ENCODE results near the gene ANKRD55.

ANKRD55 gene

GRCh38 chr5:56078278-56079156 lies 154.6 kb downstream of the ANKRD55 start:
- Mint-ChIP-seq H3K9me3 (peaks cover 10% of the 10 kb centered on the region), H3K36me3 (ENCODE audit: low read depth) (peaks cover 3% of the 10 kb centered on the region), H3K4me1 (peaks cover 35% of the 10 kb centered on the region), H3K4me3 (no peak overlapping the region), H3K27ac (peak overlapping the region; percentile 59), H3K27me3 (ENCODE audit: low read depth, poor library complexity) (peaks cover 6% of the 10 kb centered on the region)
- no peak for TF ChIP-seq CTCF (IDR thresholded peaks at IDR 0.05)
- DNase-seq: no peak

GRCh38 chr5:56077796-56078233 lies 155.3 kb downstream of the ANKRD55 start:
- Mint-ChIP-seq H3K27ac (peak overlapping the region; percentile 59), H3K4me1 (peaks cover 35% of the 10 kb centered on the region), H3K36me3 (ENCODE audit: low read depth) (no peaks in the 10 kb centered on the region), H3K27me3 (ENCODE audit: low read depth, poor library complexity) (peaks cover 6% of the 10 kb centered on the region), H3K9me3 (peaks cover 13% of the 10 kb centered on the region), H3K4me3 (no peak overlapping the region)
- no peak for DNase-seq
- no peak for TF ChIP-seq CTCF (IDR thresholded peaks at IDR 0.05)

GRCh38 chr5:56076486-56076885 lies 156.6 kb downstream of the ANKRD55 start:
- peaks cover 6% of the 10 kb centered on the region for H3K27me3 Mint-ChIP-seq (ENCODE audit: low read depth, poor library complexity)
- peaks cover 40% of the 10 kb centered on the region for H3K4me1 Mint-ChIP-seq
- no peak overlapping the region for H3K27ac Mint-ChIP-seq
- no peak for TF ChIP-seq CTCF (IDR thresholded peaks at IDR 0.05)
- no peaks in the 10 kb centered on the region for H3K36me3 Mint-ChIP-seq (ENCODE audit: low read depth)
- no peak for DNase-seq
- H3K4me3 Mint-ChIP-seq: no peak overlapping the region
- peaks cover 16% of the 10 kb centered on the region for H3K9me3 Mint-ChIP-seq

- H3K27me3 Mint-ChIP-seq (ENCODE audit: low read depth, poor library complexity): peaks cover 6% of the 10 kb centered on the region
- peaks cover 43% of the 10 kb centered on the region for H3K4me1 Mint-ChIP-seq
- H3K9me3 Mint-ChIP-seq: peaks cover 16% of the 10 kb centered on the region
- no peak overlapping the region for H3K4me3 Mint-ChIP-seq
- H3K27ac Mint-ChIP-seq: peak overlapping the region; percentile 9
- no peaks in the 10 kb centered on the region for H3K36me3 Mint-ChIP-seq (ENCODE audit: low read depth)
- no peak for DNase-seq
- no peak for TF ChIP-seq CTCF (IDR thresholded peaks at IDR 0.05)
Measured at GRCh38 chr5:56075361-56075760, 157.8 kb downstream of the ANKRD55 start.

- Mint-ChIP-seq H3K9me3 (peaks cover 11% of the 10 kb centered on the region), H3K36me3 (ENCODE audit: low read depth) (no peaks in the 10 kb centered on the region), H3K27ac (no peak overlapping the region), H3K4me1 (peaks cover 38% of the 10 kb centered on the region), H3K4me3 (no peak overlapping the region), H3K27me3 (ENCODE audit: low read depth, poor library complexity) (peaks cover 6% of the 10 kb centered on the region)
- no peak for TF ChIP-seq CTCF (IDR thresholded peaks at IDR 0.05)
- no peak for DNase-seq
Measured at GRCh38 chr5:56072863-56073766, 160.0 kb downstream of the ANKRD55 start.
